ENCODE measurements around the gene ZNF524. TPM values are rescaled to one million over a fixed set of nuclear protein-coding genes. Genes with fewer than 3 reads are reported as not detected.

ZNF524 gene
- total and polyA plus RNA-seq, 2 experiments from 2014 or later = 8.4 to 18.5 TPM

DNA sequence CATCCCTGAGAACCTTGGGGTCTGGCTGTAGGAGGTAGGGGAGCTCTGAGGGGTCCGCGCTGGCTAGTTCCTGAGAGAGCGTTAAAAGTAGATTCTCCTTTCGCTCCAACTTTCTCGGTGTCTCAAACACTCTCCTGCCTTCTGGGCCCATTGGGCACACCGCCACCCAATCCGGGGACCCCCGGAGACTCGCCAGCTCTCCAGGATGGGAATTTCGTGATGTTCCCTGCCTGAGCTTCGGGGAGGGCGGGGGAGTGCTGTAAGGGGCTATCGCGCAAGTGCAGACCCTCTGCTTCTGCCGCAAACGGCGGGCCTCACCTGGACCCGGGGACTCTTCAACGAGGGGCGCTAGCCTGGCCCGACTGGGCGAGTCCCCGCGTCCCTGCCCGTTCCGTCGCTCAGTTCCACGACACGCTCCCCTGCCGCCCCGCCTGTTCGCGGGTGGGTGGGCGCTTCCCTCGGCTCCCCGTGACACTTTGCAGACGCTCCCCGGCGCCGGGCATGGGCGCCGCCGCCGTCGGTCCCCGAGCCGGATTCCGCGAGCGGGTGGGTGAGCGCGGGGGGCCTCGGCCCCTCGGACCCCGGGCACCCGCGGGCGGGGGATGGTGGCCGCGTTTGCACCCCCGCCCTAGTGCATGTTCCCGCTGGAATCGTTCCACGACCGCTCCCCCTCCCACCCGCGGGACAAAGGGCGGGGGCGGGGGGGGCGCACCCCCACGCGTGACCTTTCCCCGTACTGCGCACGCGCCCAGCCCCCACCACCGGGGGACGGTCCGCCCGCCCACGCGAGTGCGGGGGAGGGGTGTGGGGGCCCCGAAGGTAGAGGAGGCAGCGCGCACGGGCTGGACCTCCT is 47.9 kb downstream of the ZNF524 start, which contains the start of gene CCDC106:
Gene CCDC106, plus strand, starts transcription at position 481 of the 853 bp plus-strand sequence. CDS start 835 bp downstream, outside the sequence.
- Histone ChIP-seq H3K9me2 (replicated peaks; ENCODE audit: insufficient read depth) (no peaks in the 10 kb centered on the region), H3K79me2 (peaks cover 48% of the 10 kb centered on the region), H2AFZ (peak within 1 kb of the TSS; percentile 95), H3K4me2 (peak within 1 kb of the TSS; percentile 92), H4K20me1 (ENCODE audit: insufficient read depth, poor library complexity, severe bottlenecking) (no peaks in the 10 kb centered on the region), H3K36me3 (replicated peaks; ENCODE audit: insufficient read depth, low read depth) (no peaks in the 10 kb centered on the region), H3K27me3 (no peaks in the 10 kb centered on the region), H3K27ac (peak within 1 kb of the TSS; percentile 96), H3K4me3 (peak within 1 kb of the TSS; percentile 99), H3K9me3 (ENCODE audit: low read depth) (no peaks in the 10 kb centered on the region), H3K4me1 (ENCODE audit: insufficient read depth) (peaks cover 18% of the 10 kb centered on the region)
- peak; percentile 82 for DNase-seq (ENCODE audit: low spot score)
- WGBS (ENCODE audit: low lambda C conversion rate, missing lambda C conversion rate) = 1% methylated on average over 42 of the region's 87 CpGs
- TF ChIP-seq EZH2phosphoT487 (IDR thresholded peaks at IDR 0.05; ENCODE audit: low read depth, severe bottlenecking, unreplicated experiment) (no peak), EZH2 (IDR thresholded peaks at IDR 0.05; ENCODE audit: borderline replicate concordance) (no peak), CTCF (IDR thresholded peaks at IDR 0.05; ENCODE audit: poor library complexity) (no peak)

GRCh38 chr19:55648585-55649267 is 48.6 kb downstream of the ZNF524 start:
- H2AFZ ChIP-seq = peak overlapping the region; percentile 95
- no peaks in the 10 kb centered on the region for H3K36me3 ChIP-seq (replicated peaks; ENCODE audit: insufficient read depth, low read depth)
- TF ChIP-seq EZH2 (IDR thresholded peaks at IDR 0.05; ENCODE audit: borderline replicate concordance) (no peak), EZH2phosphoT487 (IDR thresholded peaks at IDR 0.05; ENCODE audit: low read depth, severe bottlenecking, unreplicated experiment) (no peak), CTCF (IDR thresholded peaks at IDR 0.05; ENCODE audit: poor library complexity) (no peak)
- no peaks in the 10 kb centered on the region for H4K20me1 ChIP-seq (ENCODE audit: insufficient read depth, poor library complexity, severe bottlenecking)
- DNase-seq (ENCODE audit: low spot score) = no peak
- peak overlapping the region; percentile 92 for H3K4me2 ChIP-seq
- peaks cover 18% of the 10 kb centered on the region for H3K4me1 ChIP-seq (ENCODE audit: insufficient read depth)
- peak overlapping the region; percentile 96 for H3K27ac ChIP-seq
- H3K27me3 ChIP-seq = no peaks in the 10 kb centered on the region
- peaks cover 46% of the 10 kb centered on the region for H3K79me2 ChIP-seq
- H3K9me3 ChIP-seq (ENCODE audit: low read depth) = no peaks in the 10 kb centered on the region
- peak overlapping the region; percentile 99 for H3K4me3 ChIP-seq
- H3K9me2 ChIP-seq (replicated peaks; ENCODE audit: insufficient read depth) = no peaks in the 10 kb centered on the region
- WGBS (ENCODE audit: low lambda C conversion rate, missing lambda C conversion rate) = 52% methylated on average over 24 of the region's 25 CpGs

DNA sequence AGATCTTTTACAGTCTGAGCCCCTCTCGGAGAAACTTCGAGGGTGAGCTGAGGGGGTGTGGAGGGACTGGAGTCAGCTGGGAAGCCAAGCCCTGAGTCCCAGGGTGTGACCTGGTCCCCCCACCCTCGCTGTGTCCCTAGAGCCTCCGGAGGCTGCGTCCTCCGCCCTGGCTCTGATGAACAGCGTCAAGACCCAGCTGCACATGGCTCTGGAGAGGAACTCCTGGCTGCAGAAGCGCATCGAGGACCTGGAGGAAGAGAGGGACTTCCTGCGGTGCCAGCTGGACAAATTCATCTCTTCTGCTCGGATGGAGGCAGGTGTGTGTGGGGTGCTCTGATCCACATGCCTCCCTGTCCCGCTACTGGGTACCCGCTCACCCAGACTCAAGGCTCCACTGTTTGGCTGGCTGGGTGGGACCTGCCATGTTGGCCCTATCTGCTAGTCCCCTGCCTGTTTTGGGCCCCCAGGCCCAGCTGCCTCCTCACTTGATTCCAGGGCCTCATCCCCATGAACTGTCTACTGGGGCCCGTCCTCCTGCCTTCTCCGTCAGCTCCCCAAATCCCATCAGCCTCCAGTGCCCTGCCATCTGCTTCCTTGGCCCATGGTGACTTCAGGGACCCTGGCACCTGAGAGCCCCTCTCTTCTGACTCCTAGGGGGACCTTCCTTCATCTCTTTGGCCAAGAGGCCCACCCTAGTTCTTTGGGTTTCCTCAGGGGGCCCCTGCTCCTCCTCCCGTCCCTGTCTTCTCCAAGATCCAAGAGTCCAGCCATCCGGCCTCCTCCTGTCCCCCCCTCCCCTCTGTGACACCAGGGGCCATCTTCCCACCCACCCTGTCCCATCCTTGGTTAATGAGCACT is 49.4 kb downstream of the ZNF524 start:
- Histone ChIP-seq H4K20me1 (ENCODE audit: insufficient read depth, poor library complexity, severe bottlenecking) (no peaks in the 10 kb centered on the region), H3K4me3 (no peak overlapping the region), H3K36me3 (replicated peaks; ENCODE audit: insufficient read depth, low read depth) (no peaks in the 10 kb centered on the region), H3K9me2 (replicated peaks; ENCODE audit: insufficient read depth) (no peaks in the 10 kb centered on the region), H3K4me1 (ENCODE audit: insufficient read depth) (peaks cover 18% of the 10 kb centered on the region), H3K79me2 (peaks cover 38% of the 10 kb centered on the region), H3K27me3 (no peaks in the 10 kb centered on the region), H2AFZ (no peak overlapping the region), H3K27ac (no peak overlapping the region), H3K9me3 (ENCODE audit: low read depth) (no peaks in the 10 kb centered on the region), H3K4me2 (peak overlapping the region; percentile 92)
- DNase-seq (ENCODE audit: low spot score) = no peak
- TF ChIP-seq EZH2phosphoT487 (IDR thresholded peaks at IDR 0.05; ENCODE audit: low read depth, severe bottlenecking, unreplicated experiment) (no peak), CTCF (IDR thresholded peaks at IDR 0.05; ENCODE audit: poor library complexity) (no peak), EZH2 (IDR thresholded peaks at IDR 0.05; ENCODE audit: borderline replicate concordance) (no peak)
- WGBS (ENCODE audit: low lambda C conversion rate, missing lambda C conversion rate) = 94% methylated on average over 16 of the region's 17 CpGs
